HEK293T (cell line): ENCODE results near the gene PLB1.

Experiments used
- CTCF ChIA-PET: fragments of 350-600 bp; formaldehyde crosslinking; extraction: SDS; loops from one replicate; lab custom pipeline; 2021; ENCODE audit warnings: antibody characterized with exemption, inconsistent platforms; lab: Yijun Ruan, JAX
- POLR2A ChIA-PET: fragments of 350-600 bp; formaldehyde crosslinking; extraction: SDS; loops from one replicate; lab custom pipeline; 2020; ENCODE audit warnings: antibody characterized with exemption, inconsistent platforms; lab: Yijun Ruan, JAX
- DNase-seq: peaks from one replicate; pipeline ENCODE4 v3.0.0; 2012; ENCODE audit warnings: mixed read lengths; ENCODE audit errors: extremely low spot score
- ARNT ChIP-seq: fragments of 450-650 bp; IDR thresholded peaks from 2 replicates; pipeline ENCODE4 v1.6.1; 2017; ENCODE audit warnings: mild to moderate bottlenecking
- BHLHE40 ChIP-seq: fragments of 450-650 bp; IDR thresholded peaks from 2 replicates; pipeline ENCODE4 v1.6.1; 2016; ENCODE audit warnings: mild to moderate bottlenecking, moderate library complexity, borderline replicate concordance
- CTBP1 ChIP-seq: fragments of 450-650 bp; IDR thresholded peaks from 2 replicates; pipeline ENCODE4 v1.6.1; 2016; ENCODE audit warnings: borderline replicate concordance
- ELF4 ChIP-seq: fragments of 450-650 bp; IDR thresholded peaks from 2 replicates; pipeline ENCODE4 v1.6.1; 2017; ENCODE audit warnings: antibody characterized with exemption
- FOXA1 ChIP-seq: fragments of 450-650 bp; IDR thresholded peaks from 2 replicates; pipeline ENCODE4 v1.6.1; 2016; ENCODE audit warnings: mild to moderate bottlenecking
- FOXK2 ChIP-seq: fragments of 450-650 bp; IDR thresholded peaks from 2 replicates; pipeline ENCODE4 v1.6.1; 2016; ENCODE audit warnings: mild to moderate bottlenecking
- FOXM1 ChIP-seq: fragments of 450-650 bp; IDR thresholded peaks from 2 replicates; pipeline ENCODE4 v1.6.1; 2017; ENCODE audit warnings: mild to moderate bottlenecking, borderline replicate concordance
- HDGF ChIP-seq: fragments of 450-650 bp; IDR thresholded peaks from 2 replicates; pipeline ENCODE4 v1.6.1; 2017; ENCODE audit warnings: antibody characterized with exemption, borderline replicate concordance
- L3MBTL2 ChIP-seq: fragments of 450-650 bp; conservative IDR thresholded peaks from 2 replicates; pipeline ENCODE4 v1.6.1; 2016; ENCODE audit warnings: mild to moderate bottlenecking
- LEF1 ChIP-seq: fragments of 450-650 bp; IDR thresholded peaks from 2 replicates; pipeline ENCODE4 v1.6.1; 2017; ENCODE audit warnings: mild to moderate bottlenecking, borderline replicate concordance
- NFRKB ChIP-seq: fragments of 450-650 bp; IDR thresholded peaks from 2 replicates; pipeline ENCODE4 v1.6.1; 2016; ENCODE audit warnings: mild to moderate bottlenecking, moderate library complexity
- SP1 ChIP-seq: fragments of 450-650 bp; IDR thresholded peaks from 2 replicates; pipeline ENCODE4 v1.6.1; 2017
- SUZ12 ChIP-seq: fragments of 450-650 bp; IDR thresholded peaks from 2 replicates; pipeline ENCODE4 v1.6.1; 2016; ENCODE audit warnings: mild to moderate bottlenecking
- TARDBP ChIP-seq: fragments of 450-650 bp; IDR thresholded peaks from 2 replicates; pipeline ENCODE4 v1.6.1; 2016
- ZNF384 ChIP-seq: fragments of 450-650 bp; IDR thresholded peaks from 2 replicates; pipeline ENCODE4 v1.6.1; 2016
- TF ChIP-seq, protein P1 (sequence below): fragments of 450-650 bp; IDR thresholded peaks from 2 replicates; pipeline ENCODE4 v1.6.1; 2016

The PLB1 gene

DNA sequence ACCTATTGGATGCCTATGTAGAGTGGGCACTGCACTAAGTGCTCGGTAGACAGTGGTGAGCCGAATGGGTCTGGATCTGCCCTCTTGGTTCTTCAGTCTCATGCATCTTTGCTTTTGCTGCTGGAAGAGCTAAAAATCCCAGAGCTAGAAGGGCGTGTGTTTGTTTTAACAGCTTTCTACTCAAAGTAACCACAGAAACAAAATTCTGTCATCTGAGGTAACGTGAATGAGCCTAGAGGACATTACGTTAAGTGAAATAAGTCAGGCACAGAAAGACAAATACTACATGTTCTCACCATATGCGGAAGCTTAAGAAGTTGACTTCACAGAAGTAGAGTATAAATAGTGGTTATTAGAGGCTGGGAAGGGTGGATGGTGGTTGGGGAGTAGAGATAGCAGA lies 119.8 kb downstream of the PLB1 start:
- no peak for DNase-seq
- no peak for TF ChIP-seq BHLHE40
- no peak for TF ChIP-seq ZNF384
- no peak for TF ChIP-seq HDGF
- no peak for TF ChIP-seq FOXM1
- no peak for TF ChIP-seq NFRKB
- no peak for TF ChIP-seq FOXK2
- TF ChIP-seq TARDBP = no peak
- TF ChIP-seq SUZ12 = no peak
- TF ChIP-seq CTBP1 = no peak
- TF ChIP-seq LEF1 = no peak
- no peak for TF ChIP-seq L3MBTL2
- no peak for TF ChIP-seq FOXA1
- no peak for TF ChIP-seq ELF4
- TF ChIP-seq, protein P1, sequence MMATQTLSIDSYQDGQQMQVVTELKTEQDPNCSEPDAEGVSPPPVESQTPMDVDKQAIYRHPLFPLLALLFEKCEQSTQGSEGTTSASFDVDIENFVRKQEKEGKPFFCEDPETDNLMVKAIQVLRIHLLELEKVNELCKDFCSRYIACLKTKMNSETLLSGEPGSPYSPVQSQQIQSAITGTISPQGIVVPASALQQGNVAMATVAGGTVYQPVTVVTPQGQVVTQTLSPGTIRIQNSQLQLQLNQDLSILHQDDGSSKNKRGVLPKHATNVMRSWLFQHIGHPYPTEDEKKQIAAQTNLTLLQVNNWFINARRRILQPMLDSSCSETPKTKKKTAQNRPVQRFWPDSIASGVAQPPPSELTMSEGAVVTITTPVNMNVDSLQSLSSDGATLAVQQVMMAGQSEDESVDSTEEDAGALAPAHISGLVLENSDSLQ = no peak
- no peak for TF ChIP-seq ARNT
- TF ChIP-seq SP1 = no peak
- CTCF ChIA-PET = interaction anchor here (0.5 to 1.7 kb wide), 2 partner anchors 22 to 49 kb away, joined by 3 to 6 read pairs; no protein-coding TSS in a partner anchor
- POLR2A ChIA-PET = interaction anchor here (1.3 kb wide), 1 partner anchor 136 kb away, joined by 7 read pairs; the partner anchor contains the start of gene PPP1CB

DNA sequence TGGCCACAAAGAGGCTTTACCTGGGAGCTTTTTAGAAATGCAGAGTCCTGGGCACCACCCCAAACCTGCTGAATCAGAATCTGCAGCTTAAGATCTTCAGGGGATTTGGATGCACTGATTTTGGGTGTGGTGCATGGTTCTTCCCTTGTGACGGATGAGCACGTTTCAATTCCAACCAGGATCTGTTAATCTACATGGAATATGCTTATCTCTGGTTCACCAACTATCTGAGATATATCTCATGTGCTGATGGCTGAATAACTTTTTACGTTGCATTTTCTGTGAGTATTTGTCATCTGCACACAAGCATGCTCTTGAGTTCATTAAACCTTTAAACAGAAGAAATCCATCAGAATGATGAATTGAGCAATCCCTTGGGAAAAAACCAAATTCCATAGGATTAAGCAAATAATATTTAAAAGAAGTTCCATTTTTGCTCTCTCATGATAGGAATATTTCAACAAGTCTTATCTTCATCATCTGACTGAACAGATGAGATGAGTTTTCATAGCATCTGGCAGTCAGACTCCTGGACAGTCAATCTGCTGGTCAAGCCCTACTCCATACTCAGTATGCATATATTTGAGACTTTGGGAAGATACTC lies 120.6 kb downstream of the PLB1 start:
- ChIA-PET CTCF (no interaction called here), POLR2A (interaction anchor here (1.3 to 1.9 kb wide), 2 partner anchors 19 to 135 kb away, joined by 3 to 7 read pairs (median 6); partner anchors contain the start of gene PPP1CB)
- TF ChIP-seq FOXK2 (no peak), ELF4 (no peak), SP1 (no peak), LEF1 (no peak), TARDBP (no peak), FOXA1 (no peak), BHLHE40 (no peak), NFRKB (no peak), L3MBTL2 (no peak), ARNT (no peak), HDGF (no peak), SUZ12 (no peak), FOXM1 (no peak)
- TF ChIP-seq, protein P1 = no peak
- no peak for DNase-seq

DNA sequence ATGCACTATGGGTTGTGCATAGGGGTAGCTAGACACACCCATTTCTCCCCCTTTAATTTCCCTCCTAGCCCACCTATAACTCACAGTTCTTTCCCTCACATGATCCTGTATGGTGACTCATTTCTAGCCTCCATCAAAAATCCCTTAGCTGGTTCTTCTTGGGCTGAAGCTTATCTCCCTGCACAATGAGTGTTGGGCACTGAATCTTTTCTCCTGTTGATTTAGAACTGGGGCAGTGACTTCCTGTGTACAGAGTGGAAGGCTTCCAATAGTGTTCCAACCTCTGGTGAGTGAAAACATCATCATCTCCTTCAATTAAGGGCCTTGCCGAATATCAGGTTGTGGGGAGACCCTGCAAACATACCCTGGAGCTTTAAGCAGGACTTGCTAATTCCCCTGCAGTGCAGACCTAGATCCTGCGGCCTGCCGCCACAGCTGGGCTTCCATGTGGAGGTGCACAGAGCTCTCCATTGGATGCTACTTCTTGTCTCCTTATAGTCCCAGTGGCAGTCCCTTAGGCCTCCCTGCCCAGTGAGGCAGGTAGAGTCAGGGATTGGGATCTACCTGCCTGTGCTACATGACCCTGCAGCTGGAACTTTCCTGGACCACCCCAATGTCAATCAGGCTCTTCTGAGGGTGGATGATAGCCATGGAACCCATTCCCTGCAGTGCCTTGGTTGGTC lies 121.8 kb downstream of the PLB1 start:
- no peak for TF ChIP-seq NFRKB
- no peak for TF ChIP-seq HDGF
- TF ChIP-seq L3MBTL2 = no peak
- TF ChIP-seq FOXM1 = no peak
- TF ChIP-seq LEF1 = no peak
- no peak for TF ChIP-seq FOXK2
- no peak for TF ChIP-seq TARDBP
- no peak for TF ChIP-seq CTBP1
- no peak for TF ChIP-seq BHLHE40
- TF ChIP-seq SP1 = no peak
- no peak for TF ChIP-seq SUZ12
- TF ChIP-seq ELF4 = no peak
- TF ChIP-seq ARNT = no peak
- TF ChIP-seq, protein P1 = no peak
- TF ChIP-seq ZNF384 = no peak
- no peak for TF ChIP-seq FOXA1
- DNase-seq = no peak
- ChIA-PET CTCF (interaction anchor here (0.6 kb wide), 1 partner anchor 16 kb away, joined by 3 read pairs; no protein-coding TSS in a partner anchor), POLR2A (interaction anchor here (1.3 to 1.9 kb wide), 2 partner anchors 18 to 134 kb away, joined by 3 to 6 read pairs; partner anchors contain the start of gene PPP1CB)

DNA sequence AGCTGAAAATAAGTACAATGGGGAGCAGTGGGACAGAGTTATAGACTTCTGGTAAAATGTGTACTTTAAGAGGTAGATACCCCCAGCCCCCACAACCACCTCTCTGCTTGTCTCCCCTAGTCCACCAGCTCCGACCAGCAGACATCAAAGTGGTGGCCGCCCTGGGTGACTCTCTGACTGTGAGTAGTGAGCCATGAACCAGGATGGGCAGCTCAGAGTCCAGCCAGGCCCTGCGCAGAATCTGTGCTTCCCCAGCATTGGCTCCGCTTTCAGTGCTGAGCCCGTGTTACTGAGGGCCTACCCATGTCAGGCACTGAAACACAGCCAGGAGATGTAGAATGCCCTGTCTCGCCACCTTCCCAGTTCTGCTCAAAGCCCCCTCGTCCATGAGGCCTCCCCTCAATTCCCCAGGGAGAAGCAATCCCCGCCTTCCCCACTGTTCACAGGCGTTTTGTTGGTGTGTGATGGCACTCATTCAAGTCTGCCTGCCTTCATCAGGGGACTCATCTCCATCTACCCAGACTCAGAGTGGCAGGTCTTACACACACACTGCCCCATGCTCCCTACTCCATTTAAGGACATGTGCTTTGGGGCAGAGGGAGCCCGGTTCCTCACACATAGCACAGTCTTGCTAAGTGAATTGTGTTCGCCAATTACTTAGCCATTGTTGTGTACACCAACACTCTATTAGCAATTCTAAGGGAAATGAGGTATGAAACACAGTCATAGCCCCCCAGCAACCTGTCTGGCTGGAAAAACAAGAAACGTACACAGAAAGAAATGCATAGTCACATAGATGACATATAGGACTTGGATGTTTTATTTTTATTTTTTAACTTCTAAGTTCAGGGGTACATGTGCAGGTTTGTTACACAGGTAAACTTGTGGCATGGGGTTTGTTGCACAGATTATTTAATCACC lies 122.6 kb downstream of the PLB1 start:
- POLR2A ChIA-PET = interaction anchor here (1.9 kb wide), 1 partner anchor 133 kb away, joined by 6 read pairs; the partner anchor contains the start of gene PPP1CB
- no peak for DNase-seq

More for the DNA sequence above, 122.6 kb downstream of the PLB1 start:
- CTCF ChIA-PET = interaction anchor here (0.6 kb wide), 1 partner anchor 105 kb away, joined by 6 read pairs; no protein-coding TSS in a partner anchor
- TF ChIP-seq L3MBTL2 = no peak
- TF ChIP-seq TARDBP = no peak
- TF ChIP-seq SP1 = no peak
- TF ChIP-seq HDGF = no peak
- TF ChIP-seq LEF1 = no peak
- TF ChIP-seq, protein P1 = no peak
- TF ChIP-seq ARNT = no peak
